ENCODE results near the gene CBLB. TPM values are rescaled to one million over a fixed set of nuclear protein-coding genes. Genes with fewer than 3 reads are reported as not detected.

CBLB gene
- total RNA-seq, 4 donors from 2014 or later, result 94.7 to 205 (median 126) TPM

DNA sequence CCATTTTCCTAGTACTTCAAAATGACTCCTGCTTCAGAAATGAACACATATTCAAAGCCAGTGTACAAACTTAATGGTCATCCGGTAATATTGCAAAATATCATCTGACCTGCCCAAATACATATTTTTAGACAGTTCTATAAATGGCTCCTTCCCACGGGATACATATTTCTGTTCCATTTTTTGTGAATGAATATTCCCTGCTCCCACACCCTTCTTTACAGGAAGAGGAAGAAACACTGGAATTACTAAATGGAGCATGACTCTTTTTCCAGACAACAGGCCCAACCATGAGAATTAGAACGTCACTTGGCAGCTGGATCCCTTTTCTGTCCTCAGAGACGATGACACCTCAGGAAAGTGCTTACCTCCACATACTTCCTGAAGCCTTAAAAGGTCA, 38.0 kb upstream of the CBLB start:
- DNase-seq (ENCODE audit: low spot score) (no peak), ATAC-seq (ENCODE audit: low FRiP score) (peak; percentile 93)
- TF ChIP-seq, protein P1, sequence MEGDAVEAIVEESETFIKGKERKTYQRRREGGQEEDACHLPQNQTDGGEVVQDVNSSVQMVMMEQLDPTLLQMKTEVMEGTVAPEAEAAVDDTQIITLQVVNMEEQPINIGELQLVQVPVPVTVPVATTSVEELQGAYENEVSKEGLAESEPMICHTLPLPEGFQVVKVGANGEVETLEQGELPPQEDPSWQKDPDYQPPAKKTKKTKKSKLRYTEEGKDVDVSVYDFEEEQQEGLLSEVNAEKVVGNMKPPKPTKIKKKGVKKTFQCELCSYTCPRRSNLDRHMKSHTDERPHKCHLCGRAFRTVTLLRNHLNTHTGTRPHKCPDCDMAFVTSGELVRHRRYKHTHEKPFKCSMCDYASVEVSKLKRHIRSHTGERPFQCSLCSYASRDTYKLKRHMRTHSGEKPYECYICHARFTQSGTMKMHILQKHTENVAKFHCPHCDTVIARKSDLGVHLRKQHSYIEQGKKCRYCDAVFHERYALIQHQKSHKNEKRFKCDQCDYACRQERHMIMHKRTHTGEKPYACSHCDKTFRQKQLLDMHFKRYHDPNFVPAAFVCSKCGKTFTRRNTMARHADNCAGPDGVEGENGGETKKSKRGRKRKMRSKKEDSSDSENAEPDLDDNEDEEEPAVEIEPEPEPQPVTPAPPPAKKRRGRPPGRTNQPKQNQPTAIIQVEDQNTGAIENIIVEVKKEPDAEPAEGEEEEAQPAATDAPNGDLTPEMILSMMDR (IDR thresholded peaks at IDR 0.05), result no peak

DNA sequence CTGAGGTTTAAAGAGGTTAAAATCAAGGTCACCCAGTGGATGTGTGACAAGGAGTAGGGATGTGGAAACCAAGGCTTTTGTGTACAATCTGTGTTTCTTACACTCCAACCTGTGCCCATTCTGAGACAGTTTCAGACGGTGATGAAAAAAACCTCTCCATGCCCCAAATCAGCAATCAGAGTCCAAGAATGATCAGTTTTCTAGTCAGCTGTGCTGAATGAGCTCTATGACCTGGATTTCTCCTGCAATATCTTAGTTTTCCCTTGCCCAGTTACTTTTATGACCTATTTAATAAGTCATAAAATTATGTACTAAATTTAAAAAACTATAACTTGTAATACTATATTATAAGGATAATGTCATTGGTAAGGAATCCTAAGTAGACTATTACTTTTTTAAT, 37.5 kb upstream of the CBLB start:
- ATAC-seq (ENCODE audit: low FRiP score), result peak; percentile 24

GRCh38 chr3:105905328-105905727, 36.5 kb upstream of the CBLB start:
- ATAC-seq (ENCODE audit: low FRiP score) (no peak), DNase-seq (ENCODE audit: low spot score) (no peak)
- TF ChIP-seq, protein P1 (IDR thresholded peaks at IDR 0.05), result no peak

More for the DNA sequence above, 37.5 kb upstream of the CBLB start:
- no peak for DNase-seq (ENCODE audit: low spot score)
- TF ChIP-seq, protein P1 (IDR thresholded peaks at IDR 0.05), result no peak

- TF ChIP-seq, protein P1 (IDR thresholded peaks at IDR 0.05), result no peak
- DNase-seq (ENCODE audit: low spot score), result no peak
- no peak for ATAC-seq (ENCODE audit: low FRiP score)
These were observed 36.0 kb upstream of the CBLB start for GRCh38 chr3:105904678-105905284.

DNA sequence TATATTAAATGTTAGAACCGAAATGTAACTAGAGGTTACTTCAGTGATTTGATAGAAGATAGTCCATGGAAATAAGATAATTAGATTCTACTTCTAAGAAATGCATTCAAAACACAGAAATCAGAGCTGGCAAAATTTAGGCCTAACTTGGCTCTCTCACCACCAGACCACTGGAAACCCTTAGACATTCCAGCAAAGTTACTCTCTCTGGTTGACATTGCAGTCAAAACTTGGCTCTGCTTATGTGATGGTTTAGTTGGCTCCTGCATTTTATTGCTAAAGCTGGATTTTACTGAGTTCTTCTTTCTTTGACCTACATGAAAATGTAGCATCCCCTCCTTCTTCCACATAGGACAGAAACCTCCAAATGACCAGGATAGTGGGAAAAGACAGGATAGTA, 35.4 kb upstream of the CBLB start:
- TF ChIP-seq, protein P1 (IDR thresholded peaks at IDR 0.05), result no peak
- no peak for ATAC-seq (ENCODE audit: low FRiP score)

DNA sequence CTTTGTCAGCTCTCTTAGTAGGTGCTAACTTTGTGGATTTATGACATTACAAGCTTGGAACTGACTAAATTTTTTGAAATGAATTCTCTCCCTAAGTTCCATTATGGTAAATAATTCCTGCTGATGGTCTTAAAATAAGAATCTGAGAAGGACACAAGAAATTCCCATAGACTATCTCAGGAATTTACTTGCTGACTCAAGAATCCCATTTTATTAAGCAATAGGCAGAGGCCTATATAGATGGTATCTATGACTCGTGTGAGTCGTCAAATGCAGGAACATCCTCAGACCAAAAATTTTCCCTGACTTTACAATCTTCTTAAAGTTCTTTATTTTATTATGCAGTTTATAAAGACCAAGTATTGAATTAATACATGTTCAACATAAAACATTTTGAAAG, 30.7 kb upstream of the CBLB start:
- ATAC-seq (ENCODE audit: low FRiP score), result no peak
- DNase-seq (ENCODE audit: low spot score), result no peak
- TF ChIP-seq, protein P1 (IDR thresholded peaks at IDR 0.05), result no peak

More for the DNA sequence above, 35.4 kb upstream of the CBLB start:
- no peak for DNase-seq (ENCODE audit: low spot score)

DNA sequence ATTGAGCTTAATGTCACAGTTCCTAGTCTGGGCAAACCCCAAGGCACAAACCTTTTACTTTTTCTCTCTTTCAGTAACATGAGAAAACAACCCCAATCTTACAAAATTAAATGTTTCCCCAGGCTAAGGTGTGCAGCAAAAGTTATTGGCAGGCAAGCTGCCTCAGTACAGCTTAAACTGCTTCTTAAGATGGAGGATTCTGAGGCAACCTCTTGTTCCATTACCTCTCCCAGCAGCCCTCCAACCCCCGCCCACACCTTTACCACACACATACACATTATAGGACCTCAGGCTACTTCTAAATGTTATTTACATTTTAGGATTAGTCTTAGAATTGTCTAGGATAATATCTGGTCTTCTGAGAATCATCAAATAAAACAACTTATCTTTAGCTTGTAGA, 22.3 kb upstream of the CBLB start:
- TF ChIP-seq, protein P1 (IDR thresholded peaks at IDR 0.05), result no peak
- no peak for ATAC-seq (ENCODE audit: low FRiP score)
- no peak for DNase-seq (ENCODE audit: low spot score)
